Gastrocnemius medialis (tissue), 4 donors: ENCODE measurements around the gene EHBP1L1.

Experiments
- POLR2A ChIP-seq, 2 donors: fragments of 450-650 bp; IDR thresholded peaks; one replicate each; pipeline ENCODE4 v1.6.1; 2017; ENCODE audit warnings: antibody characterized with exemption in 2 of 2, mild to moderate bottlenecking in 2 of 2, moderate library complexity in 2 of 2
- TF ChIP-seq, protein P1 (sequence below), 5 experiments: fragments of 450-650 bp in 3 of 5; fragments of 200-600 bp in 2 of 5; sonication (generic) in 2 of 5; IDR thresholded peaks in 4 of 5; conservative IDR thresholded peaks in 1 of 5; 1 replicate in 4 of 5; 2 replicates in 1 of 5; pipeline ENCODE4 v1.5.1; 2016 to 2019; ENCODE audit warnings: antibody characterized with exemption in 5 of 5, mild to moderate bottlenecking in 3 of 5, moderate library complexity in 3 of 5

DNA sequence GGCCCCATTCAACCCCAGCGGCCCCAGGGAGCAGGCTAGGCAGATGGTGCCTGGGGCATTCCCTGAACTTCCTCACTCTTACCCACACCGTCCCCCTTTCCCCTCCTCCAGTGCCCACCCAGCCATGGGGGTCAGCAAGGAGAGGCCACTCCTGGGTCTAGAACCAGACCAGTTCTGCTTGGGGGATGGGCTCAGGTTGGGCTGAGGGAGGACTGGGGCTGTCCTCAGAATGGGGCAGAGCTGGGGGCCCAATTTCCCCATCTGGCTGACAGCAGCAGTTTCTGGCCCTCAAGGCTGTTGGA, 38.6 kb upstream of the EHBP1L1 start:
- no peak for TF ChIP-seq POLR2A (IDR thresholded peaks at IDR 0.05)
- TF ChIP-seq, protein P1, sequence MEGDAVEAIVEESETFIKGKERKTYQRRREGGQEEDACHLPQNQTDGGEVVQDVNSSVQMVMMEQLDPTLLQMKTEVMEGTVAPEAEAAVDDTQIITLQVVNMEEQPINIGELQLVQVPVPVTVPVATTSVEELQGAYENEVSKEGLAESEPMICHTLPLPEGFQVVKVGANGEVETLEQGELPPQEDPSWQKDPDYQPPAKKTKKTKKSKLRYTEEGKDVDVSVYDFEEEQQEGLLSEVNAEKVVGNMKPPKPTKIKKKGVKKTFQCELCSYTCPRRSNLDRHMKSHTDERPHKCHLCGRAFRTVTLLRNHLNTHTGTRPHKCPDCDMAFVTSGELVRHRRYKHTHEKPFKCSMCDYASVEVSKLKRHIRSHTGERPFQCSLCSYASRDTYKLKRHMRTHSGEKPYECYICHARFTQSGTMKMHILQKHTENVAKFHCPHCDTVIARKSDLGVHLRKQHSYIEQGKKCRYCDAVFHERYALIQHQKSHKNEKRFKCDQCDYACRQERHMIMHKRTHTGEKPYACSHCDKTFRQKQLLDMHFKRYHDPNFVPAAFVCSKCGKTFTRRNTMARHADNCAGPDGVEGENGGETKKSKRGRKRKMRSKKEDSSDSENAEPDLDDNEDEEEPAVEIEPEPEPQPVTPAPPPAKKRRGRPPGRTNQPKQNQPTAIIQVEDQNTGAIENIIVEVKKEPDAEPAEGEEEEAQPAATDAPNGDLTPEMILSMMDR (IDR thresholded peaks at IDR 0.05 in 4 of 5, conservative IDR thresholded peaks at IDR 0.05 in 1 of 5): no peak
